ENCODE measurements around the gene ARHGEF39. TPM values are rescaled to one million over a fixed set of nuclear protein-coding genes. Genes with fewer than 3 reads are reported as not detected.

Gene ARHGEF39
- polyA plus RNA-seq, 2 of the 4 experiments (the other 2 are of a cell fraction) = 17.6 to 19.5 TPM

GRCh38 chr9:35652829-35653209 lies 12.2 kb downstream of the ARHGEF39 start:
- ATAC-seq (no peak), FAIRE-seq (no peak), DNase-seq (ENCODE audit: low read depth in 1 of 2, low spot score in 1 of 2) (no peak)
- POLR2A ChIA-PET = interaction anchor here (0.6 kb wide), 1 partner anchor 33 kb away, joined by 3 read pairs; no protein-coding TSS in a partner anchor
- CTCF ChIA-PET = interaction anchor here (0.9 to 10.6 kb wide), 4 partner anchors 43 to 536 kb away, joined by 4 to 243 read pairs (median 5); partner anchors contain the start of genes CREB3 and TLN1
- H3K27ac ChIP-seq = peak overlapping the region; percentile 32 to 77; a peak in 4 of 6 replicates
- peaks cover 25% of the 10 kb centered on the region for H3K4me1 ChIP-seq
- no peak overlapping the region for H3K4me3 ChIP-seq
- WGBS (ENCODE audit: missing lambda C conversion rate) = 47% methylated on average over 8 of the region's 8 CpGs
- peak overlapping the region; percentile 73 for H3K4me2 ChIP-seq
- H3K9me3 ChIP-seq = no peaks in the 10 kb centered on the region
- TF ChIP-seq ATOH8 (CRISPR knock-in tag; IDR thresholded peaks at IDR 0.05; ENCODE audit: low read depth) (no peak), RCOR1 (IDR thresholded peaks at IDR 0.05; ENCODE audit: low read depth, low read length) (no peak), ZC3H11A (IDR thresholded peaks at IDR 0.05) (no peak), HDAC2 (IDR thresholded peaks at IDR 0.05) (no peak), NR3C1 (IDR thresholded peaks at IDR 0.05) (no peak), REST (IDR thresholded peaks at IDR 0.05) (no peak), CBX8 (IDR thresholded peaks at IDR 0.05) (no peak), HEYL (CRISPR knock-in tag; IDR thresholded peaks at IDR 0.05) (no peak), CBX2 (IDR thresholded peaks at IDR 0.05; ENCODE audit: borderline replicate concordance, low read depth) (no peak), MAZ (IDR thresholded peaks at IDR 0.05; ENCODE audit: borderline replicate concordance, low read depth, low read length) (no peak), SMC3 (IDR thresholded peaks at IDR 0.05) (no peak), CHD4 (IDR thresholded peaks at IDR 0.05; ENCODE audit: borderline replicate concordance) (no peak), ZSCAN20 (CRISPR knock-in tag; IDR thresholded peaks at IDR 0.05) (no peak), CEBPB (IDR thresholded peaks at IDR 0.05) (no peak), SREBF2 (IDR thresholded peaks at IDR 0.05) (no peak), MYC (IDR thresholded peaks at IDR 0.05; ENCODE audit: borderline replicate concordance, low read length) (no peak), CHD2 (IDR thresholded peaks at IDR 0.05; ENCODE audit: low read length, partially characterized antibody) (no peak)
- TF ChIP-seq, protein P1, sequence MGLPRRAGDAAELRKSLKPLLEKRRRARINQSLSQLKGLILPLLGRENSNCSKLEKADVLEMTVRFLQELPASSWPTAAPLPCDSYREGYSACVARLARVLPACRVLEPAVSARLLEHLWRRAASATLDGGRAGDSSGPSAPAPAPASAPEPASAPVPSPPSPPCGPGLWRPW (IDR thresholded peaks at IDR 0.05) = no peak
- TF ChIP-seq, protein P2, sequence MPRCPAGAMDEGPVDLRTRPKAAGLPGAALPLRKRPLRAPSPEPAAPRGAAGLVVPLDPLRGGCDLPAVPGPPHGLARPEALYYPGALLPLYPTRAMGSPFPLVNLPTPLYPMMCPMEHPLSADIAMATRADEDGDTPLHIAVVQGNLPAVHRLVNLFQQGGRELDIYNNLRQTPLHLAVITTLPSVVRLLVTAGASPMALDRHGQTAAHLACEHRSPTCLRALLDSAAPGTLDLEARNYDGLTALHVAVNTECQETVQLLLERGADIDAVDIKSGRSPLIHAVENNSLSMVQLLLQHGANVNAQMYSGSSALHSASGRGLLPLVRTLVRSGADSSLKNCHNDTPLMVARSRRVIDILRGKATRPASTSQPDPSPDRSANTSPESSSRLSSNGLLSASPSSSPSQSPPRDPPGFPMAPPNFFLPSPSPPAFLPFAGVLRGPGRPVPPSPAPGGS (IDR thresholded peaks at IDR 0.05) = no peak
- TF ChIP-seq, protein P3, sequence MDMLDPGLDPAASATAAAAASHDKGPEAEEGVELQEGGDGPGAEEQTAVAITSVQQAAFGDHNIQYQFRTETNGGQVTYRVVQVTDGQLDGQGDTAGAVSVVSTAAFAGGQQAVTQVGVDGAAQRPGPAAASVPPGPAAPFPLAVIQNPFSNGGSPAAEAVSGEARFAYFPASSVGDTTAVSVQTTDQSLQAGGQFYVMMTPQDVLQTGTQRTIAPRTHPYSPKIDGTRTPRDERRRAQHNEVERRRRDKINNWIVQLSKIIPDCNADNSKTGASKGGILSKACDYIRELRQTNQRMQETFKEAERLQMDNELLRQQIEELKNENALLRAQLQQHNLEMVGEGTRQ (IDR thresholded peaks at IDR 0.05) = no peak

Data from A549 (cell line).